HepG2 (cell line): ENCODE measurements around the gene VGLL4. TPM values are rescaled to one million over a fixed set of nuclear protein-coding genes. Genes with fewer than 3 reads are reported as not detected.

Experiments used
- ATAC-seq: fragments of 200-7000 bp; cut with Tn5 transposase; 3 replicates; pipeline ENCODE4 v1.9.1; 2020; ENCODE audit warnings: mild to moderate bottlenecking, moderate library complexity
- BruUV-seq: library from RNA; stranded (reverse); fragments of 400-500 nt; replicated peaks from 2 replicates; lab custom pipeline; 2021; lab: Mats Ljungman, UMichigan
- CTCF ChIA-PET: fragments of 300-600 bp; formaldehyde crosslinking; extraction: SDS; loops from one replicate; lab custom pipeline; 2021; ENCODE audit warnings: low total read pairs, inconsistent platforms, low intra/inter-chr PET ratio; lab: Yijun Ruan, JAX
- POLR2A ChIA-PET: fragments of 350-600 bp; sonication (Branson Sonifier 250); formaldehyde crosslinking; loops from one replicate; lab custom pipeline; 2020; ENCODE audit warnings: antibody characterized with exemption, inconsistent platforms; lab: Yijun Ruan, JAX
- DNase-seq: peaks from one replicate; pipeline ENCODE4 v3.0.0-alpha.2; 2015; ENCODE audit warnings: low spot score
- FAIRE-seq: peaks from 3 replicates; lab custom pipeline; 2011; peaks lifted over from hg19 to GRCh38; lab: Jason Lieb, UNC
- H2AFZ ChIP-seq: one replicate; pipeline ENCODE4 v1.6.1; 2011; ENCODE audit warnings: low read length, inconsistent platforms
- H3K27ac ChIP-seq: fragments of 300-600 bp; 3 replicates; pipeline ENCODE4 v1.8.0; 2011; ENCODE audit warnings: mixed run types, mild to moderate bottlenecking, mixed read lengths, low read length, inconsistent platforms; ENCODE audit not compliant: insufficient read depth; ENCODE audit errors: extremely low read length
- H3K27me3 ChIP-seq, 2 experiments: fragments of 200-600 bp in 1 of 2; 2 replicates in 1 of 2; 3 replicates in 1 of 2; pipeline versions ENCODE4 v1.6.0 to v1.8.0; 2011; ENCODE audit warnings: low read length in 2 of 2, mild to moderate bottlenecking in 2 of 2, moderate library complexity in 2 of 2, inconsistent platforms in 1 of 2; ENCODE audit not compliant: insufficient read depth in 2 of 2, control insufficient read depth in 1 of 2
- H3K36me3 ChIP-seq, 2 experiments: fragments of 200-600 bp in 1 of 2; replicated peaks in 1 of 2; 2 replicates in 1 of 2; 3 replicates in 1 of 2; pipeline versions ENCODE4 v1.5.1 to v1.8.0; 2011; ENCODE audit warnings: low read length in 2 of 2, inconsistent platforms in 1 of 2; ENCODE audit not compliant: insufficient read depth in 2 of 2, control insufficient read depth in 1 of 2
- H3K4me1 ChIP-seq: 2 replicates; pipeline ENCODE4 v1.5.1; 2012; ENCODE audit warnings: low read length, inconsistent platforms; ENCODE audit not compliant: insufficient read depth
- H3K4me2 ChIP-seq: 2 replicates; pipeline ENCODE4 v1.6.0; 2011; ENCODE audit warnings: low read depth, low read length, inconsistent platforms
- H3K4me3 ChIP-seq, 3 experiments: fragments of 200-600 bp in 1 of 3; sonication (generic), shearing (Covaris generic) in 1 of 3; replicated peaks in 1 of 3; 2 replicates each; pipeline ENCODE4 v1.5.1; 2011 to 2016; ENCODE audit warnings: low read length in 3 of 3, inconsistent platforms in 2 of 3, low read depth in 2 of 3, mild to moderate bottlenecking in 2 of 3, control low read depth in 1 of 3, mixed read lengths in 1 of 3; ENCODE audit not compliant: insufficient read depth in 1 of 3
- H3K79me2 ChIP-seq: one replicate; pipeline ENCODE4 v1.6.1; 2011; ENCODE audit warnings: low read length, inconsistent platforms; ENCODE audit not compliant: insufficient read depth
- H3K9ac ChIP-seq: 2 replicates; pipeline ENCODE4 v1.6.0; 2011; ENCODE audit warnings: mild to moderate bottlenecking, low read depth, low read length, inconsistent platforms; ENCODE audit not compliant: insufficient read depth
- H3K9me3 ChIP-seq: 2 replicates; pipeline ENCODE4 v1.5.1; 2012; ENCODE audit warnings: mild to moderate bottlenecking, low read length
- H4K20me1 ChIP-seq: 2 replicates; pipeline ENCODE4 v1.6.0; 2011; ENCODE audit warnings: inconsistent platforms, mild to moderate bottlenecking, low read length, moderate library complexity; ENCODE audit not compliant: insufficient read depth
- AGO2 ChIP-seq: fragments of 200-400 bp; formaldehyde crosslinking; optimal IDR thresholded peaks from 2 replicates; pipeline ENCODE3; 2017; ENCODE audit warnings: mild to moderate bottlenecking, low read depth, low read length, moderate library complexity
- HNF4A ChIP-seq: sonication (generic); formaldehyde crosslinking; IDR thresholded peaks from 2 replicates; pipeline ENCODE4 v1.4.0; 2020; ENCODE audit warnings: missing genetic modification reagents
- PRDM10 ChIP-seq: sonication (generic); formaldehyde crosslinking; IDR thresholded peaks from 2 replicates; pipeline ENCODE4 v1.4.0; 2020; ENCODE audit warnings: low read depth, missing genetic modification reagents
- RORA ChIP-seq: sonication (generic); formaldehyde crosslinking; IDR thresholded peaks from 2 replicates; pipeline ENCODE4 v1.5.0; 2020; ENCODE audit warnings: mild to moderate bottlenecking, missing genetic modification reagents, moderate library complexity
- SIN3B ChIP-seq: fragments of 150-350 bp; IDR thresholded peaks from 2 replicates; pipeline ENCODE4 v1.6.1; 2014; ENCODE audit warnings: low read length
- SMAD1 ChIP-seq: sonication (generic); formaldehyde crosslinking; IDR thresholded peaks from 2 replicates; pipeline ENCODE4 v1.4.0; 2020; ENCODE audit warnings: missing genetic modification reagents, low read depth, mild to moderate bottlenecking, borderline replicate concordance
- SP1 ChIP-seq, 2 experiments: fragments of 450-650 bp in 1 of 2; sonication (generic) in 1 of 2; formaldehyde crosslinking in 1 of 2; IDR thresholded peaks; 2 replicates each; pipeline versions ENCODE4 v1.4.0 to v1.6.1; 2016 to 2020; ENCODE audit warnings: missing genetic modification reagents in 1 of 2
- ZNF446 ChIP-seq: sonication (generic); formaldehyde crosslinking; IDR thresholded peaks from 2 replicates; pipeline ENCODE4 v1.5.0; 2020; ENCODE audit warnings: mild to moderate bottlenecking, missing genetic modification reagents
- ZNF687 ChIP-seq: sonication (generic); formaldehyde crosslinking; IDR thresholded peaks from 2 replicates; pipeline ENCODE4 v1.5.1; 2020; ENCODE audit warnings: mild to moderate bottlenecking, missing genetic modification reagents, moderate library complexity
- whole genome bisulfite sequencing: methylation state at CpG from one replicate; pipeline ENCODE4 v1.1.6; 2017; ENCODE audit warnings: low lambda C conversion rate; 5-methylcytosine and 5-hydroxymethylcytosine counted together
- in situ Hi-C: cut with HindIII; loops from 2 replicates; pipeline ENCODE4 v1.10.0; 2017; ENCODE audit warnings: low pct_unique_long_range_greater_than_20kb; ENCODE audit not compliant: extremely low pct_ligation_motif_present
- intact Hi-C: fragments of 100-400 bp; cut with micrococcal nuclease; formaldehyde crosslinking; loops from one replicate; pipeline ENCODE4 v1.10.0; 2022; ENCODE audit not compliant: unreplicated experiment
- polyA plus RNA-seq, 8 experiments: library from polyadenylated mRNA; depleted of rRNA in 3 of 8; stranded (reverse) in 7 of 8; unstranded in 1 of 8; fragments of >200 nt; fragmentation: Illumina TruSeq in 4 of 8; extraction: Trizol in 4 of 8; gene quantifications; 2 replicates each; pipeline versions ENCODE4 v1.2.1 to v1.2.3, GENCODE V29; 2011 to 2016; ENCODE audit warnings: low read depth in 4 of 8, missing spikeins in 1 of 8, mixed read lengths in 1 of 8; ENCODE audit not compliant: insufficient read depth in 1 of 8
- total RNA-seq, 5 experiments: library from RNA; depleted of rRNA; stranded (reverse); fragments of >200 nt; fragmentation: Illumina TruSeq; extraction: Trizol; gene quantifications; 2 replicates each; pipeline ENCODE4 v1.2.3, GENCODE V29; 2016; ENCODE audit warnings: low read depth in 1 of 5

Gene VGLL4
- total and polyA plus RNA-seq, 2 of the 13 experiments (the other 11 are each of a cell fraction or from before 2014, with no cell fraction given) = 23.2 to 39.0 TPM

GRCh38 chr3:11566916-11567315 is 76.8 kb downstream of the VGLL4 start:
- Histone ChIP-seq H3K27me3 (no peaks in the 10 kb centered on the region), H3K4me3 (no peak overlapping the region), H3K79me2 (peaks cover 58% of the 10 kb centered on the region), H4K20me1 (peaks cover 32% of the 10 kb centered on the region; the same call in 1 of the 2 replicates), H2AFZ (no peak overlapping the region), H3K9ac (no peak overlapping the region), H3K4me1 (no peaks in the 10 kb centered on the region), H3K4me2 (no peak overlapping the region), H3K9me3 (no peaks in the 10 kb centered on the region), H3K36me3 (peaks cover 39 to 83% of the 10 kb centered on the region in 2 experiments; a peak in 4 of 5 replicates), H3K27ac (no peak overlapping the region)
- ChIA-PET POLR2A (no interaction called here), CTCF (interaction anchor here (0.8 kb wide), 1 partner anchor 85 kb away, joined by 3 read pairs; no protein-coding TSS in a partner anchor)
- no peak for DNase-seq
- BruUV-seq = no TSS peak
- in situ Hi-C loops = no loop called here
- WGBS = over 99% methylated on average over 15 of the region's 17 CpGs
- peak; percentile 45 for TF ChIP-seq AGO2
- TF ChIP-seq HNF4A (CRISPR knock-in tag) = no peak
- peak; percentile 8; the same call in 1 of the 2 replicates for TF ChIP-seq ZNF687 (CRISPR knock-in tag)
- no peak for TF ChIP-seq SMAD1 (CRISPR knock-in tag)
- no peak for TF ChIP-seq RORA (CRISPR knock-in tag)
- TF ChIP-seq SP1 (IDR thresholded peaks at IDR 0.05) = no peak
- no peak for TF ChIP-seq SP1 (CRISPR knock-in tag; IDR thresholded peaks at IDR 0.05)
- TF ChIP-seq ZNF446 = no peak
- TF ChIP-seq SIN3B = no peak
- TF ChIP-seq PRDM10 (CRISPR knock-in tag) = no peak
- intact Hi-C loops = no loop called here
- no peak for FAIRE-seq
- no peak for ATAC-seq
